Retina (tissue), 1 donor: ENCODE results near the gene MAN1C1.

Experiments
- DNase-seq: peaks from one replicate; pipeline ENCODE4 v3.0.0-alpha.2; 2016

MAN1C1 gene

DNA sequence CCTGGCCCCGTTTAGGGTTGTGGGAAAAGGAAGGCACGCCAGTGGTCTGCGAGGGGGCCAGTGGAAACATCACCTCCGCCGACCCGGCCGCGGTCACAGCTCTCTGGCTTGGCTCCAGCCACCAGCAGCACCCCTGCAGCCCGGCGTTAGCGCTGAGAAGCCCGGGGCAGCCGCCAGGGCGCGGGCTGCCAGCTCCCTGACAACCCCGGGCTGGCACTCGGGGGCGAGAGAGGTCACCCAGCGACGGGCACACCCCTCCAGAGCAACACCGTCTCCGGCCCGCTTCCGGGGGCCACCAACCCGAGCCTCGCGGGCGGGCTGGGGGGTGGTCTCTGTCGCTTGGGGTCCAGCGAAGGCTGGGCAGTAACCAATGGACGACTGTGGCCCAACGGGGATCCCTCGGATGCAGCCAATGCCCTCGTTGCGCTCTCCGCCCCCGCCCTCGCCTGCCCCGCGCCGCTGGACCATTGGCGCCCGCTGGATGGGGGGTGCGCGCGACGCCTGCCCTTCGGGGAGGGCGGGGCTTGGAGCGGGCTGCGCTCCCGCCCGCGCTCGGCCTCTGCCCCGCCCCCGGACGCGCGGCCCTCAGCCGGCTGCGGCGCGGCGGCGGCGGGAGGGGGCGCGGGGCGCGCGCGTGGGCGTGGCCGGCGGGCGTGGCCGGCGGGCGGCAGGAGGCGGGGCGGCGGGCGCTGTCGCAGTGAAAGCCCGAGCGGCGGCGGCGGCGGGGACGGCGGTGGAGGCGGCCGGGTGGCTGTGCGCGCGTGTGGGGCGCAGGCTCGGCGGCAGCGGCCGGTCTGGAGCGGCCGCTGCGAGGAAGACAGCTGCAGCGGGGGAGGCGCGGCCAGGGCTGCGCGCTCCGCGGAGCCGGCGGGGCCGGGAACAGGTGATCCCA is at the start of gene MAN1C1:
TSS of gene MAN1C1 (plus strand) at position 697 of the 892 bp plus-strand sequence. CDS start 1,007 bp downstream, outside the sequence.
- peak; percentile 96 for DNase-seq

DNA sequence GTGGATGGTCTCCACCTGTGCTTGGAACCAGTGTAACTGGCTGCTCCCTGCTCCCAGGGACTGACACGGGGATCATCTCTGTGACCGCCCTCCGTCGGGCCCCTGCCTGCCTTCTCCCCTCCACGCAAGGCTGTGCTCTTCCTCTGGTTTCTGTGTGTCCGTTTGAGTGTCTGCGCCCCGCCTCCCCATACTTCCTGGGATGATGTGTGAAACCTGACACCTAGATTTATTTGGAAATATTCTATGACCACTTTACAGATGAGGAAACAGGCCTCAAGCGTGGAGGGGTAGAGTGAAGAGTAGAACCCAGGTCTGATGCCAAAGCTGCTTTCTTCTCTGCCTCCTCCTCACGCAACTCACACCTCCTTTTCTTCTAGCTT is 48.9 kb upstream of the MAN1C1 start:
- DNase-seq, result no peak

DNA sequence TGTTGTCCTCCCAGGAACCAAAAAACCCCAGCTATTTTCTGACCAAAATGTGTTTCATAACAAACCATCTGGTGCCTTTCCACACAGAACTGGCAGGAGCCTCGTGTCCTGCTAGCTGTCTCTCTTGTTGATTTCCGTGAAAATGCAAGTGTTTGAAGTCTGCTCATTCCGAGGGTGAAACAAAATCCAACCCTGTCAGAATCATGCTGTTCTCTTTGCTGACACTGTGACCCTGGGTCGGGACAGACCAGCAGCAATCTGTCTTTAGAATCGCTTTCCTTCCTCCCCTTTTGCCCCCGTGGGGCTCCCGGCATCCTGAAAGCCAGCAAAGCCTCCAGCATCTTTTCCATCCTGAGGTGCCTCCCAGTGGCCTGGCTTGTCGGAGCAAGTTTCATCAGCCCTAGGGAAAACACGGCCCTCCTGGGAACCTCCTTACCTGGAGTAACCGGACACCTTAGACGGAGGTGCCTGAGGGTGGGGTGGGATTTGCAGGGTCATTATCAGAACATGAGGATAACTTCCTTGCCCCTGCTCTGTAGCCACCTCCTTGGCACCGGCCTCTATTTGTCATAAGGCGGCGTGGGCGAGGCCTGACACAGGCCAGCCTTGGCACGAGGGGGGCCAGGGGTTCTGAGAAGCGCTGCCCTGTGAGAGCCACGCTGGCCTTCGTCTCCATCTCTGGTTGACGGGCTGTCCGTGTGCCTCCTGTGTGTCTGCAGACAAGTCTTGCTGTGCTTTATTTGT is 48.3 kb upstream of the MAN1C1 start:
- DNase-seq, result peak; percentile 28

DNA sequence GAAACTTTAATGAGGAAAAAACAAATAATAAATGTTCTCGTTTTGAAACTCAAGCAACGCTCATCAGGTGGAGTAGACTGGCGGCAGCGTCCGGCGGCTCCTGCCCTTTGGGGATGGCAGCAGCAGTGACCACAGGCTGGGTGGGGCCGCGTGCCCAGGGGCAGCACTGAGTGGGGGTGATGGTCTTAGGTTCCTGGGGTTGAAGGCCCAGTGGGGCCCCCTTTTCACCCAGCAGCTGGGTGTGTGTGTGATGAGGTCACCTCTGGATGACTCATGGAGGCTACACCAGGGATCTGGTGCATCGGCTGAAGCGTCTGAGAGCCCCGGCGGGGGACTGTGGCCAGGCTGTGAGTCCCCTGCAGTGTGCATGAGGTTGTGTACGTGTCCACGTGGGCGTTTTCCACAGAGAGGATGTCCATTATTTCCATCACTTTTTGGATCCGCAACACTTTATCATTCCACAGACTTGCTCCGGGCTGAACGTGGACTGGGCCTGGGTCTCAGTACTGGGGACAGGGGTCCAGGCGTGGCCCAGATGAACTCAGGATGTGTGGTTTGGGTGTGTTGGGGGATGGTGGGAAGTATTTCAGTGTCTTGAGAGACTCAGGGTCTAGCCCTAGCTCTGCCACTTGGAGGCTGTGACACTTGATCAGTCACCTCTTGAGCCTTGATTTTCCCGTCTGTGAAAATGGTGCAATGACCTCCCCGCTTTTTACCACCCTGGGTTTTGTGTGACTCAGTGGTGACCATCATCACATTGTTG is 47.6 kb upstream of the MAN1C1 start:
- no peak for DNase-seq

DNA sequence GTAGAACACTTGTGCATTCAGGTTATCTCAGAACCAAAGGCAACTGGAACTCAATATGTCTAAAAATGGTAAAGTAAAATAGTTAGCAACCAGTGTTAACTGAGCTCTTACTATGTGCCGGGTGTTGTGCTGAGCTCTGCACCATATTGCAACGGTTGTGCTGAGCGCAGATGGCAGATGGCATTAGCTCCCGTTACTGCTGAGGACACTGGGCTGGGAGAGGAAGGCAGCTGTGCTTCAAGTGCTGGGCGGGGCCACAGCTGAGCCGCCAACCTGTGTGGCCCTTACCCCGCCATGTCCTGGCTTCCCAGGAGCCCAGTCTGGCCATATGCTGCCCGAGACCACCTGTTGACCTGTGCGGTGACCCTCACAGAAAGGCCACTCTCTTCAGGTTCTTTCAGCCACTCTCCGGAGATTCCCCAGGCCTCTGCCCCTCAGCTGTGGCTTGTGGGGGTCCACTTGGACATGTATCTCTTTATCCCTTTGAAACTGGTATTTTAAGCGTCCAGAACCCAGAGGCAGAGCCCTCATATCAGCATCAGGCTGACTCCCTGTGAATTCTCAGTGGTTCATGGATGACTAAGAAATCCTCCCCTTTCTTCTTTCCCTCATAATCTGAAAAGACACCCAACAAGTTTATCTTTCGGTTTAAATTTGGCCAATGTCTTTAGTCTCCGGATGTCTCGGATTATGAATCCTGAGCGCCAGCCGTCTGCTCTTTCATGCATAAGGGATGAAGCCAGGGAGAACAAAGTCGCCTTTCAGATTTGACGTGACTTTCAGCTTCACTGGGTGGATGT is 46.8 kb upstream of the MAN1C1 start:
- peak; percentile 65 for DNase-seq

DNA sequence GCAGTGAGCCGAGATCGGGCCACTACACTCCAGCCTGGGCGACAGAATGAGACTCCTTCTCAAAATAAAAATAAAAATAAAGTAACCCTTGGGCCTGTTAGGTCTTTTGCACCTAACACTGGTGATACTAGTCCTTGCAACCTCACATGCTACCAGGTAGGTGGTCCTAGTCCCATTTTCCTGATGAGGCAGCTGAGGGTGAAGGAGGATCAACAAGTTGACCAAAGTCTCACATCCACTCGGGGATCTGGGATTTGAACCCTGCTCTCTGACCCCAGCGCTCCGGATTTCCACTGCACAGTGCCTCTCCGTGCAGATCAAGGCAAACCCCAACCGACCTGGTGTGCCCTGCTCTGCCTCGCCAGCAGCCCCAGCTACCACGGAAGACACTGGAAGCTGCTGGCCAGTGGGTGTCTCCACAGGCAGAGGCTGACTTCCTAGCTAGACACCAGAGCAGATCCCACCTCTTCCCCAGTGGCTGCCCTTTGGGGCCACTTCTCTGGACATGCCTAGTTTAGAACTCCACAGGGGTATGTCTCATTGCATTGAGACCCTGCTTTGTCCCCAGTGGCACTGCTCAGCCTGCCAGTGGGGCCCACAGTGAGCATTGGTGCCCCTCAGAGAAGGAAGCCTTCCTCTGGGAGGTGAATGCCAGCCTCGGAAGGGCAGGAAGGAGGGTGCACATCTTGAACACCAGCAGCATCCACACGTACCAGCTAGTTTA is 45.6 kb upstream of the MAN1C1 start:
- DNase-seq, result no peak

DNA sequence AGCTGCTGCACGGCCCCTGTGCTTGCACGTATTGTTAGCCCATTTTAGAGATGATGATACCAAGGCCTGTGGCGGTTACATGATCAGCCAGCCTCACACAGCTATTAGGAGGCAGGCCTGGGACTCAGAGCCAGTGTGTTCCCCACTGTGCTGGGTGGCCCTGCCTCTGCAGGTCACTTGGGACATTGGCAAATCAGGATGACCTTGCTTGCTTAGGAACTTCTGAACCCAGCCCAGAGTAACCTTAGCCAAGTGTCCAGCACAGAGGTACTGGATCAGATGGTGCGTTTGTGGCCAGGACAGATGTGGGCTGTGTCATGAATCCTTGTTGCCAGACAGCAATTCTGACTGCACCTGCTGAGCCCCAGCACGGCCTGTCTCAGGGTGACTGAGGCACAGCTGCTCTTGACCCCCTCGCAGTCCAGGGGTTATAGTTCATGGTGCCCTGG is 45.0 kb upstream of the MAN1C1 start:
- DNase-seq, result no peak

DNA sequence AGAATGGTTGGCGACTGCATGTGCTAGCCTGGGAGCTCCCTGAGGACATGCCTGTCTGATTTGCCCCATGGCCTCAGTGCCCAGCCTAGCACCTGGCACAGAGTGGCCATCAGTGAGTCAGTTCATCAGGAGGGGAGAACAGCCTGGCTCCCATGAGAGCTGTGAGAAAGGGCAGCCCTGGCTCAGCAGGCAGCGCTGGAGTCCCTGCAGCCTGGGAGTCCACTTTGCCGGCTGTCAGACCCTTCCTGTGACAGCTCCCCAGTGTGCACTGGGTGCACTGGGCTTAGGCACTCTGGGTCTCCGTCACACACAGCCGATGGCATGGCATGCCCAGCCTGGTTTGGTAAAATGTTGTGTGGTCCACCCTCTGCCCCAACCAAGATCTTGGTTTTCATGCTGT is 44.5 kb upstream of the MAN1C1 start:
- DNase-seq, result no peak

DNA sequence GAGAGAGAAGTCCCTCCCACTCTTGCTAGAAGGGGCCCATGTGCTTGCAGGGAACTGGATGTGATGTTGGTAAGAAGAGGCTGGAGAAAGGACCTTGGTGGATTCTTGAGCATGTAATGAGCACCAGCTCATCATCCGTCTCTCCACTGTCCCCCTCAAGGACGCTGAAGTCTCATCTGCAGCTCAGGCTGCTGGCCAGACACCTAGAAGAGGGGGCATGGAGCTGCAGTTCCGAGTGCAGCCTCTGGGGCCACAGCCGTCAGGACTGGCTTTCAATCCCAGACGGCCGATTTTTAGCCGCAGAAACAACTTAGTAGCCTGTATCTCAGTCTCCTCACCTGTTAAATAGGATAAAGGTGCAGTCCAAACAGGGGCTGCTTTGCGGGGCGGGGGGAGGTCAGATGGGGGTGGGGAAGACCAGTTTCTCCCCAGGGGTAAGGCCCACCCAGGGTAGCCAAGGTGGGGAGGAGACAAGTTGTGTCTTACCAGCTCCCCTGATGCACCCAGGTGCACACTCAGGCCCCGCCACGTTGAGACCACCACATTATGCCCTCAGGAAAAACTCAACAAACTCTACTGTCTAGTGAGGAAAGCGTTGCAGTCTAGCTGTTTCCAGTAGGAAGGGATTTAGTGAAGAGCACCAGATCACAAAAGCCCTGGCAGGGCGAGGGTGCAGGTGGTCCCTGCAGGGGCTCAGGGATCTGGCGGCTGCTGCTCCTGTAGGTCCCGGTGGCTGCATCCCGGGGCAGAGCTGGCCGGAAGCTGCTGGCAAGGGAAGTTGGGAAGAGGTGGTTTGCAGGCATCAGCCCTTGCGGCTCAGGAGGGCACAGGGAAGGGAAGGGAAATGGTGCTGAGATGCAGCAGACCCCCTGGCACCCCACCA is 43.6 kb upstream of the MAN1C1 start:
- DNase-seq, result peak; percentile 42

DNA sequence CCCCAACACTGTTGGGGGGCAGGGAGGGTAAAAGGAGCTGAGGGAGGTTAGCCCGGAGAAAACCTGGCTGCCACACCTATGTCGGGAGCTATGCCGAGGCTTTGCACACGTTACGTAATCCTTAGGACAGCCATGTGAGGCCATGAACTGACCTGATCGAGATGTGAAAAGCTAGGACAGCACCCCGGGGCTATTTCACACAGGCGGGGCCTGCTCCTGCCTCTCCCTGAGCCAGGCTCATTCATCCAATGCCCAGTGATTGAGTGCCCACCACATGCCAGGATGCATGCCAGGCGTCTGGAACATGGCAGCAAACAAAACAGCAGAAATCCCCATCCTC is 43.0 kb upstream of the MAN1C1 start:
- DNase-seq, result peak; percentile 41

DNA sequence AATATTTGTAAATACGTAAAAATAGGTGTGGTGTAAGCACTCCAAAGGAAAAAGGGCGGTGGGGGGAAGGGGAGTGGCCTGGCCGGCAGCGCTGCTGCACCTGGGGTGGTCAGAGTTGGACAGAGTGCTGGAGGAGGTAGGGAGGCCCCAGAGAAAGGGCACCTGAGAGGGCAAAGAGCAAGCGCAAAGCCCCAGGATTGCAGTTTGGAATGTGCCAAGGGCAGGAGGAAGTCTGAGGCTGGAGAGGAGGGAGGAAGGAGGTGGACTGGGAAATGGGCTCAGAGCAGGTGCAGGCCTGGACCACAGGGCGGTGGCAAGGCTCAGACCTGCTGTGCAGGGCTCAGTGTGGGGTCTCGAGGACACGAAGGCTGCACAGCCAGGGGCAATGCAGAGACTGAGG is 42.6 kb upstream of the MAN1C1 start:
- no peak for DNase-seq

DNA sequence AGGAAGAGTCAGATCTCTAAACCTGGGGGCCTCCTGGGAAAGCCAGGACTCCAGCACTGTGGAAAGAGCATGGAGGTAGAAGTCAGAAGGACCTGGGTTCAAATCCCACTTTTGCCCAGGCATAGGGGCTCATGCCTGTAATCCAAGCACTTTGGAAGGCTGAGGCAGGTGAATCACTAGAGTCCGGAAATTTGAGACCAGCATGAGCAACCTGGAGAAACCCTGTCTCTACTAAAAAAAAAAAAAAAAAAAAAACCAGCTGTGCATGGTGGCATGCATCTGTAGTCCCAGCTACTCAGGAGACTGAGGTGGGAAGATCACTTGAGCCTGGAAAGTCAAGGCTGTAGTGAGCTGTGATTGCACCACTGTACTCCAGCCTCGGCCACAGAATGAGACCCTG is 41.4 kb upstream of the MAN1C1 start:
- no peak for DNase-seq

DNA sequence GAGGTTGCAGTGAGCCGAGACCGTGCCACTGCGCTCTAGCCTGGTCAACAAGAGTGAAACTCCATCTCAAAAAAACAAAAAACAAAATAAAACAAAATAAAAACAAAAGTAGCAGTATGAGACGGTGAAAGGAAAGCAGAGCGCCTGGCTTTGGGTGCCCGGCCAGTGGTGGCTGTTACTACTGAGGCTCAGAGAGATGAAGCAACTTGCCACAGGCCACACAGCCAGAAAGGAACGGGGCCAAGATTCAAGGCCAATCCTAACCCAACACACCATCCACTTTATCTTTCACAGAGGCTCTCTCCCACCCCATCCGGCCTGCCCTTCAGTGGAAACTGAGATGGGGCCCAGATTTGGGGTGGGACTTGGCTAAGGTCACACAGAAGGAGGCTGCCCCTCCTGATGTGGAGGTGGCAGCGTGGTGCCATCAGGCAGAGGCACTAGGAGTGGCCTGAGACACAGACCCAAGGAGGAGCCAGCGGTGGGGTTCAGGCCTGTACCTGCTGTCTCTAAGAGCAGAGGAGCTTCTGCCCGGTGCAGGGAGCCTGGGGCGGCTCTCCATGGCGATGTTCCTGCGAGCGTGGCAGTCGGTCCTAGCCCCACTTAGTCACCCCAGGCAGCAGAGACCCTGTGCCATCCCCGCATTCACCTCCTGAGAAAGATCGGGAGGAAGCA is 40.0 kb upstream of the MAN1C1 start:
- no peak for DNase-seq

DNA sequence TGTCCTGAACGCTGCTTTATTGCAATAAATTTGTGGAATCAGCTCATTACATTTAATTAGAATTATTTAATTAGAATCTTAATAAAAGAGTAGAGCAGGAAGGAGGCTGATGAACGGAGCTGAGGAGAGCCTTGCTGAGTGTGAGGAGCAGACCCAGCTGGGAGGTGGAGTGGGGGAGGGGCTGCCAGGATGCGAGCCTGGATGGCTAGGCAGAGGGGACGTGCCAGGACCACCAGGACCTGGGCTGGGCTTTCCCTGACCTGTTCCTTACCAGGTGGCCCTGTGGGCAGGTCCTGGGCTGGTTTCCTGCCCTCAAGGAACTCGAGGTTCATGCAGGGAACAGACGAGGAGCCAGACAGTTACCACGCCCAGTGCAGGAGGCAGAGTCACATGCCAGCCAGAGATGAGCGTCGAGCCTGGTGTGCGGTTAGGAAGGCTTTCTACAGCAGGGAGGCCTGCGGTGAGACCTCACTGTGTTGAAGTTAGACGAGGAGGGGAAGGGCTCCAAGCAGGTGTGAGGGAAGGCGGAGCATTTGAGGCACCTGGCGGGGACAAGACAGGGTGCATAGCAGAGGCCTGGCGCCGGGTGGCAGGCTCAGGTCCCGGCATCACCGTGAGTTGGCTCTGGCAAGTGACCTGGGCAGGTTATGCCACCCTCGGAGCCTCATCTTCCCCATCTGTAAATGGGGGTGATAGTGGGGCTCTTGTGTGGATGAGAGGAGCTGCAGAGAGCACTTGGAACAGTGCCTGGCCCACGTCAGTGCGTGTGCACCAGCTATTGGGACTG is 39.3 kb upstream of the MAN1C1 start:
- DNase-seq, result no peak

DNA sequence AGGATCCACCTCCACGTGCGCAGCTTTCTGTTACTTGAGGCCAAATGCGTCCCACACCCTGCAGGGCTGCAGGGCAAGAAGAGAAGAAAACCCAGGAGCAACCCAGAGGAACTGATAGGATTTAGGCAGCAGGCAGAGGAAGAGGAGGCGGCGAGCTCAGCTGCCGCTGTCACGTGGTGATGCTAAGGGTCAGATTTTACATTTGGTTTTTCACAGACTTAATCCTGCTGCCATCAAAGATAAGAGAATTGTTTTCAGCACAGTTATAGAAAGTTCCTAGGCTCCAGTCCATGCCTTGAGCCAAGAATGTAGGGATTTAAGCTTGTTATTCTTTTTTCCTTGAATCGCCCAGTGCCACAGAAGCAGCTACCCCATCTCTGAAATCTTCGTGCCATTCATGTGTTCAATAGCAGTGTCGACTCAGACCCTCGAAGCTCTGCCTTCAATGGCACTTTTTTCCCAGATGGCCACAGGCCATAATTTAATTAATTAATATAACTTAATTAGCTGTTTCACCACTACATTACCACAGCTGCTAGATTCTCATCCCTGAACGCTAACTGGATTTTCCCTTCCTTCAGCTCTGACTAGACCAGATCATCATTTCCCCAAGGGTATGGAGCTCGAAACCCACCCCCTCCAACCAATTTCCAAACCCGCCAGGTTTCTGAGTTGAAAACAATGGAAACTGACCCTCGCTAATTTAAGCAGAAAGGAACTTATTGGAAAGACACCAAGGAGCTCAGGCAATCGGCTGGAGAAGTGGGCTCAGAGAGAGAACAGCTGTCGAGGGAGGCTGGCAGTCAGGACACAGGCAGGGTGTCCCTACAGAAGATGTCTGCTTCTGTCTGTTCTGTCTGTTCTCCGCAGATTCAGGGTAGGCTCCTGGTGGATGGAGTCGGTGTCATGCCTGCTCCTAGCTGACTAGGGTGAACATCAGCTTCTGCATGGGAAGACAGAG is 37.0 kb upstream of the MAN1C1 start:
- DNase-seq, result peak; percentile 37

DNA sequence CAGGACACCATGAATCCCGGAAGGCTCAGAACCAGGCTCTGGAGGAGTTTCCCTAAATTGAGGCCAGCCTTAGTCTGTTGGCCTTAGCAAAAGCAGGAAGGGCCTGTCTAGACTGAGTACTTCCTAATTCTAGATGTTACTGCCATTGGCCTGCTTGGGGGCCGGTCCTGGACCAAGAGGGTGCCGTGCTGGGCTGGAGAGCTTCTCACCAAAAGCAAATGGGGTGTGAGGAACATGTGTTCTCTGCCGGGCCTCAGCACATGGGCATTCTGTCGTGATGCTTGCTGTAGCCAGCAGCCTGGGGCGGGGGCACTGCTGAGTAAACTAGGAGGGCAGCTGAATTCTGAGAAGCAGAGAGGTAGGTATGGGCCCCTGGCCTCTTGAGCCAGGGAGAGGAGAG is 35.7 kb upstream of the MAN1C1 start:
- no peak for DNase-seq

DNA sequence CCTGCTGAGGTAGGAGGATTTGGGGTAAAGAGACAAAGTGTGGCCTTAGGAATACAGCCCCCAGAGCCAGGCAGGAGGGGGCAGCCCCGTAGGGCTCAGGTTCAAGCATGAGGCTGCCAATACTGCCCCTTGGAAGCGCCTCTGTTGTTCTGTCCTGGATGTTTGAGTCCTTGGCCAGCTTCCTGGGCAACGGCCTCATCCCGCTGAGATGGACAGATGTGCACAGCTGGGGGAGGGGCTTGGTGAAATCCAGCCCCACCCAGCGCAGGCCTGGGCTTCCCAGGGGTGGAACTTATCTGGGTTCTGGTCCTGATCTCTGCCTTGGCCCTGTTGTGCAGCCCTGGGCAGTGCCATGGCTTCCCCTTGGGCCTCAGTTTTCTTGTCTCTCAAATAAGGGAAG is 34.8 kb upstream of the MAN1C1 start:
- no peak for DNase-seq
